ENCODE data around the gene CST9.
A peak's percentile ranks its signal among the peaks of the same experiment; 100 is the strongest.
"Not testable (repeated sequence)": the region's sequence is repeated elsewhere in the genome, so short reads cannot be mapped to it uniquely, and the experiment has no call there.

CST9 gene

DNA sequence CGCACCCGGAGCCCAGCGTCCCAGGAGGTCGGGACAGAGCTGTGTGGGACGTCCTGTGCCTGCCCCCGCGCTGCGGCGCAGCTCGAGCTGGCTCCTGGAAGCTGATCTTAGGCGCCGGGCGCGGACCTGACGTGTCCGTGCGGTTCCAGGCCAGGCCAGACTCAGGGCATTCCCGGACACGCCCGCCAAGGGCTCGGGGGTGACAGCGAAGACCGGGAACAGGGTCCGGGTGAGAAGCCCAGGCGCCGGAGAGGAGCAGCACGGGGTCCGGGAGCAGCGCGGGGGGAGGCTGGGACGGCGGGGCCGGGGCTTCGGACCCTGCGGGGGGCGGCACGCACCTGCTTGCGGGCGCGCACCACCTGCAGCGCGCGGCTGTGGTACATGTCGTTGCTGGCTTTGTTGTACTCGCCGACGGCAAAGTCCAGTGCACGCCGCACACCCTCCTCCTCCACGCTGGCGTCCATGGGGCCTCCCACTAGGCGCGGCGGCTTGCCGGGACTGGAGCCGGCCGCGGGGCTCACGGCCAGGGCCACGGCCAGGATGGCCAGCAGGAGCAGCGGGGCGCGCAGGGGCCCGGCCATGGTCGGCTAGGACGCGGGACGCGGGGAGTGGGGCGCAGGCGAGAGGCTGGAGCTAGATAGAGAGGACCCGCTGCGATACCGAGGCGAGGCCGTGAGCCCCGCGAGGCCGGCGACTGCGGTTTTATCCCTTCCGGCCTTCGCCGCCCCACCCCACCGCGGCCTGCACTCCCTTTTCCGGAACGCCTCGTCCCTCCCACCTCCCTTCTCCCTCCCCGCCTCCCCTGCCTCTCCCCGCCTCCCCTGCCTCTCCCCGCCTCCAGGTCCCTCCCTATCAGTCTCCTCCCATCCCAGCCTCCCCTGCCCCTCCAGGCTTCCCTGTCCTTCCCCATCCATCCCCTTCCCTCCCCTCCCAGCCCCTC is 31.8 kb upstream of the CST9 start, which contains the start of gene CST3:
Gene CST3, minus strand, starts transcription at position 674 of the 940 bp plus-strand sequence. Its CDS starts 93 bp downstream, at position 581.
- DNase-seq: peak; percentile 72

DNA sequence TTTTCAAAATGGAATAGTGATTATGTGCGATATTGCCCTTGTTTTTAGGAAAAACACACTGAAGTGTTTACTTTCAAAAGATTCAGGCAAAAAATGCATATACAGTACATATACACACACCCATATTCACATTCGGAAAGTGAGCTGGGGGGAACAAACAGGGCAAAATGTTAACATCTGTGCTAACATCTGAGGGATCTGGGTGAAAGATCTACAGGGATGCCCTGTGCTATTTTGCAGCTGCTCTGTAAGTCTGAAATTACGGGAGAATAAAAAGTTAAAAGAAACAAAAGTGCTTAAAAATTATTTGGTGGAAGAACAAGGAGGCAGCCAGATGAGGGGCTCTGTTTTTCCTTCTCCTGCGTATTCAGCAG is 31.2 kb upstream of the CST9 start:
- no peak for DNase-seq

DNA sequence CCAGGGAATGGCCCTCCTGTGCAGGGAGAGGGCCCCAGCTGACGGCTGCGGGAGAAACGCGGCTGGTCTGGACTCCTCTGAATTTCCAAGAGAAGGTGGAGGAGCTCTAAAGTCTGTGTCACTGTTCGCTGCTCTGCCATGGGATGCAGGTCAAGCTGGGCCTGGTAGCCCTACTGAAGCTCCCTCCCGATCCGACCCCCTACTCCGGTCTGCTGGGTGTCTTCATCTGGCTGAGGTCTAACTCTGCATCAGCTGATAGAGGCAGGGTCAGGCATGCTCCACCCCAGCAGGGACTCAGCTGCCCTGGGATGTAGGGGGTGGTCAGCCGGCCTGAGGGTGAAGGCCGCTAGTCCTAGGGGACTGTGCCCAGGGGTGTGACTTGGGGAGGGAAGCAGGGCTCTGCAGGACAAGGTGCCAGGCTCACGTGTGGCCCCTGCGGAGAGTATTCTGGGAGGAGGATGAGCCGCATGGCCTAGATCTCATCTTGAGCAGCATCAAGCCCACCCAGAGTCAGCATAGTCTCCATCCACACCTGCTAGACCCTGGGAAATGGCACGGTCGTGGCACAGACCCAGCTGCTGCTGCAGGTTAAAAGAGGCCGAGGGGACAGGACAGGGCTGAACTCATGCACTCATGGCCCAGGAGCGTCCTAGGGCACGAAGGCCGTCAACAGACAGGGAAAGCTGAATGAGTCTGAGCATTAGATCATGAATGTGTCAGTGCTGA is 30.6 kb upstream of the CST9 start:
- no peak for DNase-seq

DNA sequence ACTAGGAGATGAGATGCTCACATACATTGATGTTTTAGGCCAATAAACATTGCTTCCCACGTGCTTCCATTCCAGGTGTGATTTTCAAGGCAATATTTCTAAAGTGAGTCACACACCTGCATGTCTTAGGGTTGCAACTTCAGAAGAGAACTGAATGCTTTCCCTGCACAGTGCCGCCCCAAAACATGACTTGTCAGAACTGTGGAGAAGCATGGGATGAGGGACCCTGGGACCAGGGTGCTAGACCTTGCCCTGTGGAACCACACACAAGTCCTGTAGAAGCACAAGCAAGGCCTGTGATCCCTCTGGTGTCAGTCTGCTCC is 30.0 kb upstream of the CST9 start:
- DNase-seq: not testable (repeated sequence)

GRCh38 chr20:23634985-23635767 is 29.5 kb upstream of the CST9 start:
- no peak for DNase-seq

- DNase-seq: no peak
These were observed 28.5 kb upstream of the CST9 start for GRCh38 chr20:23634044-23634801.

DNA sequence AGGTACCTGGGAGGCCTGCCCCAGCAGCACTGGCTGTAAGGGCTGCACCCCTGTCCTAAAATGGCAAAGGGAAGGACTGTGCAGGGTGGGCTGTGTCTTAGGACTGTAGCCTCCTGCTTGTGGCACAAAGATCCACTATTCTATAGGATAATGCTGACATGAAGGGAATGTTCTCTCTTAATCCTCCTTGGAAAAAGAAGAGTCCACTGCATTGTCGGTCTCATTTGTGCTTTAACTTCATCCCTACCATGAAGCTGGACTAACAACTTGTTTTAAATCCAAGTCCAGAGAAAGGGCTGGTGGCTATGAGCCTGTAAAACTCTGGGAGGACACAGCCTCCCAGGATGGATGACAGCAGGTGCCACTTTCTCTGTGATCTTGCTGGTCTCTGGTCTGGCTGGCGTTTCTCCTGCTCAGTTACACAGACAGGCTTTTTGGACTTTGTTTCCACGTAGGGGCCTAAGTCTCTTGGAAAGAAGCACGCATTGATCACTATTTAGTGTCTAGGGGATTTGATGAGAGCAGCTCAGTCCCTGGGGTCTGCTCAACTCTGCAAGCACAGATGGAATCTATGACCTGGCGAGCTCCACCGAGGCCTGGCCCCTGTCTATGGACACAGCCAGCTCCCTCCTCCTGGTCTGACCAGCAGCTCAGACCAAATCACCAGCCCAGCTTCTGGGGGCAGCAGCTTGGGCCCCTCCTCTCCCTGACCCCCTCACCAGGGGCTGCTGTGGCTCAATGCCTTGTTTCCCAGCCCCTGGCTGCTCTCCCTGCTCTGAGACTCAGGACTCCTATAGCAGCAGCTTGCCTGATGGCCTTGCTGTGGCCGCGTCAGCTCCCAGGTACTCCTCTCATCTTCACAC is 27.2 kb upstream of the CST9 start:
- no peak for DNase-seq

- DNase-seq: no peak
These were observed 26.4 kb upstream of the CST9 start for GRCh38 chr20:23631981-23632710.

DNA sequence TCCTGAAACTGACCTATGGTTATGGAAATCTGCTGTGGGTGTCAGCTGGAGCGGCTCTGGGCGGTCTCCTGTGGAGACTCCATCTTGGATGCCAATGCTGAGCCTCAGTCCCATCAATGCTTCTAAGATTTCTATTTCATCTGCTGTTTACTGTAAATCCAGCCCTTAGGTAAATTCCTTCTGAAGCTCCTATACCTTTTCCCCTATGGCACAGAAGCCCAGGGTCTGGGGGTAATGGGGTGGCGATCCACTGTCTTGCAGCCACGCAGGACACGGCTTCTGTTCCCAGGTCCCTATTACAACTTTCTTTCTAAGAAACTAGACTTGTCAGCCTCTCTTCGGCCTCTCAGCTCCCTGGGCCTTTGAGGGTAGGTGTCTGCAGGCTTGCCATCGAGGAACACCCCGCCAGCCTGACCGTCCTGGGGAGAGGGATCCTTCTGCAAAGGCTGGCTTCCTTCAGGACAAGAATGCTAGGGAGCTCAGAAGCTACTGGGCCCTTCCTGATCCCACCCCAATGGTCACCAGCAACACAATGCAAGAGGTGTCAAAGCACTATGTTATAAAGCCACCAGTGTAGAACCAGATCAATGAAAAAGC is 25.6 kb upstream of the CST9 start:
- DNase-seq: no peak

GRCh38 chr20:23630392-23630849 is 24.7 kb upstream of the CST9 start:
- no peak for DNase-seq

DNA sequence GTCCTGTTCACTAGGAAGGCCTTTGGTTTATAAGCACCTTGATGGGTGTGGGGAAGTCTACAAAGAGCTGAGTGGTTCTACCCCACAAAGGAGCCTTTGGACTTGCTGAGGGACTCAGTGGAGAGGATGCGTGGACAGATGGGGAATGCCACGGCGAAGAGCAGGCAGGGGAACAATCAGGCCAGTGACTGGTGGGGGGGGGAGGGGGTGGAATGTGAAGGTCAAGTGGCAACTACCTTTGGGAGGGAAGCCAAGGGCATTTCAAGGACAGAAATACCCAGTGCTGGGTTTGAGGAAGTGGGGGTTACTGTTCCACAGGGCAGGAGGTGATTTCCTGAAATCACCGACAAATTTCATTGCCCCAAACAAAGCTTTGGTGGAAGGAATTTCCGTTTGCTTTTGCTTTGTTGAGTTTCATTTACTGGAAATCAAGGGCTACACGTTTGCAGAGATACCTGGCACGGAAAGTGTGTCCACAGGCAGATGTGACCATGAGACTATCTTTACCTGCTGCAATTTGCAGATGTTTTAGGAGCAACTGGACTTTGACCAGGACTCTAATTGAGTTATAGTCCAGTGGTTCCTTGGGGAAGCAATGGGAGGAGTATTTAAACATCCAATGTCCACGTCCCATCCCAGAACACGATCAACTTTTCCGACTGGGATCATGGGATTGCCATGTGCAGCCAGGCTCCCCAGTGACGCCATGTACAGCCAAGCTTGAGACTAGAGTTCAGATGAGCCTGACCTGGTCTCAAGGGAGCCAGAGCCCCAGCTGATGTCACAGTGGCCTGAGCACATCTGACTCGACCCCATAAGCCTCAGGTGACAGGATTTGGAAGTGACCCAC is 24.1 kb upstream of the CST9 start:
- DNase-seq: no peak

DNA sequence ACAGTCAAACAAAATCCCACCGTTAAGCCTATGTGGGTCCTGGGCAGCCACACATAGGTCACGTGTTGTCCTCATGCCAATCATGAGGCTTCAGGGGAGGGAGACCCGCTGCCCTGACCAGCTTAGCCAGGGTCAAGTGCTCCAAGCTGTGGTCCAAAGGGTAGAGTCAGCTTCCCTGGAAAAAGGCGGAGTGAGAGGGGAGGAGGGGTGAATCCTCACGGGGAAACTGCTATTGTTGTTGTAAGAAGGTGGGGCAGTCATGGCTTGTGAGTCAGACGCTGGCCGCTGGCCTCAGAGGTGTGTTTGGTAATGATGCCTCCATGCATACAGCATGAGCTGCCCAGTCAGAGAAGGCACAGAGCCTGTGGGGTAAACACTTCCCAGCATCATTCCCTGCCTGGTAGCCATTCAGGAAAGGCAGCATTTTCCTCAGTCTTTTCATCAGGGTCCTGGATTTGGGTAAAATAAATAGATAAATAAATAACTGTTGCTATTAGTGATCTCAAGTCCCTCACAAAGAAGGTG is 23.4 kb upstream of the CST9 start:
- DNase-seq: no peak

DNA sequence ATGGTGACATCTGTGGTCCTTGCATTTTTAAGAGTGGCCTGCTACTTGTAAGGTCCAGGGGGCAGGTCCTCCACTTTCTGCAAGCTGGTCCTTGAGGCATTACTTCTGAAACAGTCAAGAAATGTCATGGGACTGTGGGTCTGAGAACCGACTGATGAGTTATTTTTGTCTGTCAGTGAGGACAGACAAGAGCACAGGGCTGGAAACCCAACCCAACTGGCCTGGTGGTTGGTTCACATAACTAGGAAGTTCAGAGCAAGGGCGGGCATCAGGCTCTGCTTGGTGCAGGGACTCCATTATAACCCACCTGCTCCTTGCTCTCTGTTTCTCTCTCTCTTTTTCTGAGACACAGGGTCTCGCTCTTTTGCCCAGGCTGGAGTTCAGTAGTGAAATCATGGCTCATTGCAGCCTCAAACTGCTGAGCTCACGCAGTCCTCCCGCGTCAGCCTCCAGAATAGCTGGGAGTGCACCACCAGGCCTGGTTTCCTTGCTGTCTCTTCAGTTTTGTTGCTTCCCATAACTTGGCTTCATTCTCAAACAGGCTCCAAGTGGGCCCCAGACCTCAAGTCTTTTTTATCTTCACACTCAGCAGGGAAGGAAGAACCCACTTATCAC is 22.8 kb upstream of the CST9 start:
- no peak for DNase-seq

GRCh38 chr20:23627501-23627900 is 21.8 kb upstream of the CST9 start:
- no peak for DNase-seq

GRCh38 chr20:23626040-23626620 is 20.4 kb upstream of the CST9 start:
- no peak for DNase-seq

GRCh38 chr20:23625236-23625964 is 19.7 kb upstream of the CST9 start:
- no peak for DNase-seq

GRCh38 chr20:23624324-23624691 is 18.6 kb upstream of the CST9 start:
- DNase-seq: no peak

All from NCI-H1092 (cell line).